HG03565 (cell line): Measurements from ENCODE around the gene RALGAPB.

Source experiments
- ATAC-seq: cut with Tn5 transposase; IDR thresholded peaks from one replicate; pipeline ENCODE4 v1.9.1; 2021; ENCODE audit warnings: mild to moderate bottlenecking, moderate library complexity; ENCODE audit not compliant: unreplicated experiment

Gene RALGAPB

GRCh38 chr20:38543014-38543906, 70.6 kb downstream of the RALGAPB start:
- no peak for ATAC-seq

GRCh38 chr20:38545771-38546170, 73.1 kb downstream of the RALGAPB start:
- ATAC-seq = no peak

GRCh38 chr20:38547288-38548085, 74.8 kb downstream of the RALGAPB start:
- no peak for ATAC-seq

- no peak for ATAC-seq
Measured at GRCh38 chr20:38548356-38549083, 75.9 kb downstream of the RALGAPB start.

GRCh38 chr20:38550274-38550673, 77.6 kb downstream of the RALGAPB start:
- ATAC-seq = no peak

GRCh38 chr20:38551056-38551626, 78.5 kb downstream of the RALGAPB start:
- no peak for ATAC-seq

GRCh38 chr20:38554986-38555385, 82.3 kb downstream of the RALGAPB start:
- no peak for ATAC-seq

GRCh38 chr20:38555395-38555794, 82.8 kb downstream of the RALGAPB start:
- ATAC-seq = no peak

GRCh38 chr20:38557174-38557573, 84.5 kb downstream of the RALGAPB start:
- no peak for ATAC-seq

GRCh38 chr20:38558596-38559360, 86.1 kb downstream of the RALGAPB start:
- no peak for ATAC-seq

- ATAC-seq = no peak
Measured at GRCh38 chr20:38559764-38560163, 87.1 kb downstream of the RALGAPB start.

- ATAC-seq = no peak
Measured at GRCh38 chr20:38563802-38564431, 91.3 kb downstream of the RALGAPB start.

GRCh38 chr20:38564680-38565079, 92.0 kb downstream of the RALGAPB start:
- no peak for ATAC-seq

- ATAC-seq = no peak
Measured at GRCh38 chr20:38566036-38566598, 93.5 kb downstream of the RALGAPB start.

- ATAC-seq = no peak
Measured at GRCh38 chr20:38569747-38570525, 97.3 kb downstream of the RALGAPB start.

- no peak for ATAC-seq
Measured at GRCh38 chr20:38573413-38573812, 100.8 kb downstream of the RALGAPB start.

GRCh38 chr20:38579219-38579910, 106.7 kb downstream of the RALGAPB start:
- ATAC-seq = no peak

- no peak for ATAC-seq
Measured at GRCh38 chr20:38579921-38580320, 107.3 kb downstream of the RALGAPB start.
